ENCODE results near the gene PSMG4. TPM values are rescaled to one million over a fixed set of nuclear protein-coding genes. Genes with fewer than 3 reads are reported as not detected.

PSMG4 gene
- total and polyA plus RNA-seq, 2 of the 8 experiments (the other 6 are each of a cell fraction or from before 2014, with no cell fraction given) = 40.6 to 113 TPM

GRCh38 chr6:3296537-3296936, 37.8 kb downstream of the PSMG4 start (continued):
- no peak for TF ChIP-seq CHD7 (IDR thresholded peaks at IDR 0.05; ENCODE audit: insufficient replicate concordance, low read length)
- TF ChIP-seq JUND (IDR thresholded peaks at IDR 0.05; ENCODE audit: low read length) = no peak

All from H1 (cell line).